Osteoblast (primary cell): Measurements from ENCODE around the gene CEP164. TPM values are rescaled to one million over a fixed set of nuclear protein-coding genes. Genes with fewer than 3 reads are reported as not detected.
A peak's percentile ranks its signal among the peaks of the same experiment; 100 is the strongest.

Experiments
- DNase-seq: peaks from one replicate; pipeline ENCODE4 v3.0.0; 2011; ENCODE audit warnings: low spot score, mixed read lengths; ENCODE audit not compliant: insufficient read length; ENCODE audit errors: missing footprints
- H2AFZ ChIP-seq: 2 replicates; pipeline ENCODE4 v1.6.0; 2011; ENCODE audit warnings: mild to moderate bottlenecking, low read length
- H3K27ac ChIP-seq: 2 replicates; pipeline ENCODE4 v1.5.1; 2011; ENCODE audit warnings: mild to moderate bottlenecking, low read depth, low read length, moderate library complexity
- H3K27me3 ChIP-seq: 2 replicates; pipeline ENCODE4 v1.6.0; 2012; ENCODE audit warnings: mild to moderate bottlenecking, control low read depth, inconsistent platforms, low read length, moderate library complexity; ENCODE audit not compliant: insufficient read depth
- H3K36me3 ChIP-seq: 2 replicates; pipeline ENCODE4 v1.5.1; 2011; ENCODE audit warnings: mild to moderate bottlenecking, low read length, control low read depth, moderate library complexity; ENCODE audit not compliant: insufficient read depth
- H3K4me1 ChIP-seq: 2 replicates; pipeline ENCODE4 v1.5.1; 2011; ENCODE audit warnings: mild to moderate bottlenecking, low read length, control low read depth, moderate library complexity; ENCODE audit not compliant: insufficient read depth
- H3K4me2 ChIP-seq: 2 replicates; pipeline ENCODE4 v1.6.0; 2011; ENCODE audit warnings: mild to moderate bottlenecking, low read length; ENCODE audit not compliant: insufficient read depth
- H3K4me3 ChIP-seq: fragments of 200-600 bp; sonication (generic); 3 replicates; pipeline ENCODE4 v1.5.1; 2012; ENCODE audit warnings: mild to moderate bottlenecking, low read length, inconsistent platforms; ENCODE audit not compliant: insufficient read depth
- H3K79me2 ChIP-seq: 2 replicates; pipeline ENCODE4 v1.6.0; 2012; ENCODE audit warnings: mild to moderate bottlenecking, low read length, control low read depth, inconsistent platforms; ENCODE audit not compliant: insufficient read depth
- H3K9me3 ChIP-seq: 2 replicates; pipeline ENCODE4 v1.5.1; 2011; ENCODE audit warnings: low read depth, low read length, control low read depth
- H4K20me1 ChIP-seq: 2 replicates; pipeline ENCODE4 v1.6.0; 2012; ENCODE audit warnings: mild to moderate bottlenecking, low read length, control low read depth; ENCODE audit not compliant: insufficient read depth
- CTCF ChIP-seq: IDR thresholded peaks from 2 replicates; pipeline ENCODE4 v1.5.1; 2011; ENCODE audit warnings: mild to moderate bottlenecking, low read depth, low read length, moderate library complexity; ENCODE audit errors: extremely low read depth
- total RNA-seq: library from RNA; depleted of rRNA; stranded (reverse); fragments of >200 nt; gene quantifications from 2 replicates; pipeline ENCODE4 v1.2.3, GENCODE V29; 2012

CEP164 gene
- total RNA-seq, 1 donor, result 38.0 TPM

- Histone ChIP-seq H3K4me1 (peaks cover 6% of the 10 kb centered on the region), H3K4me3 (no peak overlapping the region), H3K36me3 (no peaks in the 10 kb centered on the region), H4K20me1 (no peaks in the 10 kb centered on the region), H3K27me3 (peaks cover 11% of the 10 kb centered on the region), H3K4me2 (no peak overlapping the region), H3K9me3 (no peaks in the 10 kb centered on the region), H2AFZ (no peak overlapping the region), H3K79me2 (no peaks in the 10 kb centered on the region), H3K27ac (no peak overlapping the region)
- TF ChIP-seq CTCF, result no peak
- DNase-seq, result peak; percentile 55
Measured at GRCh38 chr11:117428186-117428855, 100.7 kb downstream of the CEP164 start.

GRCh38 chr11:117428856-117429229 lies 101.2 kb downstream of the CEP164 start:
- Histone ChIP-seq H3K4me1 (peaks cover 6% of the 10 kb centered on the region), H3K27ac (no peak overlapping the region), H3K4me3 (no peak overlapping the region), H3K9me3 (no peaks in the 10 kb centered on the region), H3K36me3 (no peaks in the 10 kb centered on the region), H3K27me3 (peaks cover 11% of the 10 kb centered on the region), H3K4me2 (no peak overlapping the region), H4K20me1 (no peaks in the 10 kb centered on the region), H2AFZ (no peak overlapping the region), H3K79me2 (no peaks in the 10 kb centered on the region)
- no peak for TF ChIP-seq CTCF
- DNase-seq, result no peak

- DNase-seq, result peak; percentile 38
- no peak overlapping the region for H3K27ac ChIP-seq
- H4K20me1 ChIP-seq, result no peaks in the 10 kb centered on the region
- no peak for TF ChIP-seq CTCF
- H2AFZ ChIP-seq, result no peak overlapping the region
- H3K4me3 ChIP-seq, result no peak overlapping the region
- peaks cover 11% of the 10 kb centered on the region for H3K27me3 ChIP-seq
- no peaks in the 10 kb centered on the region for H3K9me3 ChIP-seq
- H3K36me3 ChIP-seq, result no peaks in the 10 kb centered on the region
- H3K4me2 ChIP-seq, result no peak overlapping the region
- no peaks in the 10 kb centered on the region for H3K4me1 ChIP-seq
- H3K79me2 ChIP-seq, result no peaks in the 10 kb centered on the region
Measured at GRCh38 chr11:117430293-117430955, 102.8 kb downstream of the CEP164 start.

GRCh38 chr11:117431436-117431835 lies 103.8 kb downstream of the CEP164 start:
- DNase-seq, result peak; percentile 25
- Histone ChIP-seq H3K27ac (no peak overlapping the region), H3K36me3 (no peaks in the 10 kb centered on the region), H3K9me3 (no peaks in the 10 kb centered on the region), H3K79me2 (no peaks in the 10 kb centered on the region), H2AFZ (no peak overlapping the region), H3K4me2 (no peak overlapping the region), H3K4me1 (no peaks in the 10 kb centered on the region), H4K20me1 (no peaks in the 10 kb centered on the region), H3K27me3 (peaks cover 13% of the 10 kb centered on the region), H3K4me3 (no peak overlapping the region)
- no peak for TF ChIP-seq CTCF
